Smooth muscle cell (in vitro differentiated cells): ENCODE measurements around the gene SMAP2. TPM values are rescaled to one million over a fixed set of nuclear protein-coding genes. Genes with fewer than 3 reads are reported as not detected.

ENCODE experiments used
- DNase-seq: peaks from one replicate; lab custom pipeline; 2025; ENCODE audit not compliant: unreplicated experiment; lab: John Stamatoyannopoulos, UW
- H2AFZ ChIP-seq: fragments of 200-600 bp; sonication (generic); 2 replicates; pipeline ENCODE4 v1.6.0; 2016; ENCODE audit warnings: antibody characterized with exemption, low read depth, mild to moderate bottlenecking
- H3F3A ChIP-seq: fragments of 200-600 bp; sonication (generic); 2 replicates; pipeline ENCODE4 v1.6.0; 2017; ENCODE audit warnings: antibody characterized with exemption, low read depth
- H3K27ac ChIP-seq: fragments of 200-600 bp; sonication (generic); 2 replicates; pipeline ENCODE4 v1.5.1; 2016; ENCODE audit warnings: low read depth, mild to moderate bottlenecking
- H3K27me3 ChIP-seq: fragments of 200-600 bp; sonication (generic); 2 replicates; pipeline ENCODE4 v1.6.1; 2016; ENCODE audit warnings: low read depth, mild to moderate bottlenecking
- H3K36me3 ChIP-seq: fragments of 200-600 bp; sonication (generic); 2 replicates; pipeline ENCODE4 v1.5.1; 2016; ENCODE audit warnings: low read depth
- H3K4me1 ChIP-seq: fragments of 200-600 bp; sonication (generic); 2 replicates; pipeline ENCODE4 v1.5.1; 2016; ENCODE audit warnings: low read depth
- H3K4me2 ChIP-seq: fragments of 200-600 bp; sonication (generic); 2 replicates; pipeline ENCODE4 v1.6.0; 2016; ENCODE audit warnings: mild to moderate bottlenecking
- H3K4me3 ChIP-seq: fragments of 200-600 bp; sonication (generic); 2 replicates; pipeline ENCODE4 v1.5.1; 2016; ENCODE audit warnings: mild to moderate bottlenecking
- H3K79me2 ChIP-seq: fragments of 200-600 bp; sonication (generic); 2 replicates; pipeline ENCODE4 v1.6.0; 2016; ENCODE audit warnings: low read depth, mild to moderate bottlenecking
- H3K9ac ChIP-seq: fragments of 200-600 bp; sonication (generic); 2 replicates; pipeline ENCODE4 v1.6.0; 2016; ENCODE audit warnings: low read depth
- H3K9me3 ChIP-seq: fragments of 200-600 bp; sonication (generic); replicated peaks from 2 replicates; pipeline ENCODE4 v1.5.1; 2016; ENCODE audit warnings: low read depth
- H4K20me1 ChIP-seq: fragments of 200-600 bp; sonication (generic); 2 replicates; pipeline ENCODE4 v1.6.0; 2016; ENCODE audit warnings: low read depth
- WGBS: methylation state at CpG from one replicate; pipeline ENCODE4 v1.1.7; 2016; ENCODE audit warnings: low lambda C conversion rate; 5-methylcytosine and 5-hydroxymethylcytosine counted together
- polyA plus RNA-seq: library from polyadenylated mRNA; unstranded; fragments of >200 nt; fragmentation: Nextera tagmentation; extraction: Ambion mirVana; gene quantifications from 2 replicates; pipeline ENCODE4 v1.2.1, GENCODE V29; 2016
- total RNA-seq: library from RNA; depleted of rRNA; stranded (reverse); fragments of >200 nt; gene quantifications from 2 replicates; pipeline ENCODE4 v1.2.3, GENCODE V29; 2014
- TF ChIP-seq, protein P1 (sequence below): fragments of 200-600 bp; sonication (generic); IDR thresholded peaks from 2 replicates; pipeline ENCODE4 v1.5.1; 2017; ENCODE audit warnings: borderline replicate concordance, mild to moderate bottlenecking, antibody characterized with exemption; ENCODE audit not compliant: insufficient read depth, poor library complexity, severe bottlenecking

SMAP2 gene
- total and polyA plus RNA-seq, 2 experiments from 2014 or later, result 18.4 to 29.7 TPM

DNA sequence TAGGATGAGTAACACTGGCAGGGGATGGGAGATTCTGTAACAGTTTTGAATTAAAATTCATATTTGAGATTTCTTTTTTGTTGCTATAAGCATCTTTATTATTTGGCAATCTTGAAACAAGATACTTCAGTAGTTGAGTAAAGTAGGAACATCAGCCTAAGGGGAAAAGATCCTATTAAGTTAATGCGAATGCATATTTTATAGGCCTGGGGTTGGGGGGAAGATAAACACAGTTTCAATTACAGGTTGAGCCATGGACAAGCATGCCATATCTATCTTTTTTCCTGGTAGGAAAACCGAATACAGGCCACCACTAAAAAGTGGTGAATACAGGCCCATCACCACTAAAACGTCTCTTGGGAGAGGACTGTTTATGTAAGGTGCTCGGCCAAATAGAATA lies 32.3 kb downstream of the SMAP2 start:
- H3K4me3 ChIP-seq, result no peak overlapping the region
- no peaks in the 10 kb centered on the region for H3K36me3 ChIP-seq
- peaks cover 25% of the 10 kb centered on the region for H3K79me2 ChIP-seq
- DNase-seq, result no peak
- H3K27ac ChIP-seq, result no peak overlapping the region
- H2AFZ ChIP-seq, result no peak overlapping the region
- H3F3A ChIP-seq, result no peaks in the 10 kb centered on the region
- H3K9ac ChIP-seq, result no peak overlapping the region
- peaks cover 36% of the 10 kb centered on the region for H4K20me1 ChIP-seq
- WGBS, result 80% methylated on average over 4 of the region's 4 CpGs
- no peak overlapping the region for H3K4me2 ChIP-seq
- H3K9me3 ChIP-seq, result no peaks in the 10 kb centered on the region
- TF ChIP-seq, protein P1, sequence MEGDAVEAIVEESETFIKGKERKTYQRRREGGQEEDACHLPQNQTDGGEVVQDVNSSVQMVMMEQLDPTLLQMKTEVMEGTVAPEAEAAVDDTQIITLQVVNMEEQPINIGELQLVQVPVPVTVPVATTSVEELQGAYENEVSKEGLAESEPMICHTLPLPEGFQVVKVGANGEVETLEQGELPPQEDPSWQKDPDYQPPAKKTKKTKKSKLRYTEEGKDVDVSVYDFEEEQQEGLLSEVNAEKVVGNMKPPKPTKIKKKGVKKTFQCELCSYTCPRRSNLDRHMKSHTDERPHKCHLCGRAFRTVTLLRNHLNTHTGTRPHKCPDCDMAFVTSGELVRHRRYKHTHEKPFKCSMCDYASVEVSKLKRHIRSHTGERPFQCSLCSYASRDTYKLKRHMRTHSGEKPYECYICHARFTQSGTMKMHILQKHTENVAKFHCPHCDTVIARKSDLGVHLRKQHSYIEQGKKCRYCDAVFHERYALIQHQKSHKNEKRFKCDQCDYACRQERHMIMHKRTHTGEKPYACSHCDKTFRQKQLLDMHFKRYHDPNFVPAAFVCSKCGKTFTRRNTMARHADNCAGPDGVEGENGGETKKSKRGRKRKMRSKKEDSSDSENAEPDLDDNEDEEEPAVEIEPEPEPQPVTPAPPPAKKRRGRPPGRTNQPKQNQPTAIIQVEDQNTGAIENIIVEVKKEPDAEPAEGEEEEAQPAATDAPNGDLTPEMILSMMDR, result no peak
- no peaks in the 10 kb centered on the region for H3K27me3 ChIP-seq
- H3K4me1 ChIP-seq, result no peaks in the 10 kb centered on the region

DNA sequence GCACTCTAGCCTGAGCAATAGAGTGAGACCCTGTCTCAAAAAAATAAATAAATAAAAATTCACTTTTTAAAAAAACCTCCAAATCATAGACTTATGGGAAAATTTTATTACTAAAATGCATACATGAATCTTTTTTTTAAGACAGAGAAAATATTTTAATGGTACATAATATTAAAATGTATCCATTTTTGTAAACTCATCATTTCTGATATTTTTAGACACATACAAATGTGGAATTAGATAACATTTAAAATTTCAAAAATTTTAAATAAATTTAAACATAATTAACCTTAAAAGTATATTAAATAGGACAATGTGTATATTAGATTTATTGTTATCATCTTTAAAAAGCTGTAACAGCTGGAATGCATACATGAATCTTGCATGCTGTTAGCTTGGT lies 33.9 kb downstream of the SMAP2 start:
- DNase-seq, result no peak
- peaks cover 12% of the 10 kb centered on the region for H3K79me2 ChIP-seq
- H2AFZ ChIP-seq, result no peak overlapping the region
- no peak overlapping the region for H3K9ac ChIP-seq
- H3K36me3 ChIP-seq, result no peaks in the 10 kb centered on the region
- peaks cover 26% of the 10 kb centered on the region for H4K20me1 ChIP-seq
- TF ChIP-seq, protein P1, result no peak
- no peaks in the 10 kb centered on the region for H3K4me1 ChIP-seq
- no peak overlapping the region for H3K4me2 ChIP-seq
- H3K27me3 ChIP-seq, result no peaks in the 10 kb centered on the region
- H3K27ac ChIP-seq, result no peak overlapping the region
- H3K9me3 ChIP-seq, result no peaks in the 10 kb centered on the region
- H3K4me3 ChIP-seq, result no peak overlapping the region
- H3F3A ChIP-seq, result no peaks in the 10 kb centered on the region

DNA sequence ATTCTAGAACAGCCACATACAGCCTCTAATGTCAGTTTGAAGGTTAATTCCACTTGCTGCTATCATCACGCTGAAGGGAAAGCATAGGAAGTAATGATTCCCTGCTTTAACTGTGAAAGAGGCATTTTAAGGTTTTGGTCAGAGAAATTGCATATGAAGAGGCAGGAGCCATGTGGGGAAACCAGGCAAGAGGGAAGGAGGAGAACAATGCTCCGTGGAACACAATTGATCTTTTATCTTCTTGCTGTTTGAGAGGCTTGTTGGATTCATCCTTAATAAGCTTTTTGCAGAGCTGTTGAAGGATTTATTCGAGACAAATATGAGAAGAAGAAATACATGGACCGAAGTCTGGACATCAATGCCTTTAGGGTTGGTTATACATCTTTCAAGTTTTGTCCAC lies 35.9 kb downstream of the SMAP2 start:
- Histone ChIP-seq H3K9ac (no peak overlapping the region), H3K36me3 (no peaks in the 10 kb centered on the region), H3K4me3 (no peak overlapping the region), H3K9me3 (no peaks in the 10 kb centered on the region), H3K4me2 (no peak overlapping the region), H3K27ac (no peak overlapping the region), H3F3A (no peaks in the 10 kb centered on the region), H2AFZ (no peak overlapping the region), H3K4me1 (no peaks in the 10 kb centered on the region), H4K20me1 (peaks cover 15% of the 10 kb centered on the region), H3K79me2 (peaks cover 12% of the 10 kb centered on the region), H3K27me3 (no peaks in the 10 kb centered on the region)
- DNase-seq, result no peak
- 73% methylated on average over 4 of the region's 4 CpGs for WGBS
- TF ChIP-seq, protein P1, result no peak

DNA sequence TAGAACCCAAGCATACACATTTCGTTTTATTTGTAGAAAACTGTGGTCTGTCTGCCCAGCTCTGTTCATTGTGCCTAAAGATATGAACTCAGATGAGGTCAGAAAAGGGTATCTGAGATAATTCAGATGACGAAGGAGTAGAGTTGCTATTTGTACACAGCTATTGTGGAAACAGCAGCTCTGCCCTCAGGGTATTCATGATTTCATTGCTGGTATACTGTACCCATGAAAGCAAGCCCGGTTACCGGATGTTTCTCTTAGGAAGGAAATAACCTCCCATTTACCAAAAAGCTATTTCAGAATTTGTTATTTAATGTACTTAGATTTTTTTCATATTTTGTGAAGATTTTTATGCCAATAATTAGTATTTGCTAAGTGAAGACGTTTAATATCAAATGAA lies 37.8 kb downstream of the SMAP2 start:
- peaks cover under 1% of the 10 kb centered on the region for H3K79me2 ChIP-seq
- H3K4me1 ChIP-seq, result no peaks in the 10 kb centered on the region
- H3K36me3 ChIP-seq, result peaks cover 4% of the 10 kb centered on the region
- H2AFZ ChIP-seq, result no peak overlapping the region
- no peaks in the 10 kb centered on the region for H4K20me1 ChIP-seq
- no peak overlapping the region for H3K27ac ChIP-seq
- H3K9ac ChIP-seq, result no peak overlapping the region
- H3K9me3 ChIP-seq, result no peaks in the 10 kb centered on the region
- no peak overlapping the region for H3K4me3 ChIP-seq
- H3F3A ChIP-seq, result no peaks in the 10 kb centered on the region
- no peak for DNase-seq
- TF ChIP-seq, protein P1, result no peak
- H3K27me3 ChIP-seq, result no peaks in the 10 kb centered on the region
- 97% methylated on average over 5 of the region's 5 CpGs for WGBS
- H3K4me2 ChIP-seq, result no peak overlapping the region
